Coronary artery (tissue), 2 donors: ENCODE results near the gene VGLL3.

ENCODE experiments used
- DNase-seq: peaks from one replicate; pipeline ENCODE4 v3.0.0-alpha.2; 2017; ENCODE audit warnings: low spot score
- H3K27ac ChIP-seq, 2 donors: fragments of 200-600 bp; sonication (generic); one replicate each; pipeline ENCODE4 v1.5.1; 2016 to 2019
- H3K4me3 ChIP-seq: fragments of 200-600 bp; sonication (generic); 2 replicates; pipeline ENCODE4 v1.5.1; 2016; ENCODE audit warnings: mild to moderate bottlenecking, moderate library complexity
- CTCF ChIP-seq: fragments of 200-600 bp; sonication (generic); IDR thresholded peaks from one replicate; pipeline ENCODE4 v1.5.1; 2019; ENCODE audit warnings: antibody characterized with exemption

Gene VGLL3

GRCh38 chr3:86937306-86937791 is 53.6 kb downstream of the VGLL3 start:
- Histone ChIP-seq H3K27ac (peak overlapping the region in 1 of 2 donors; percentile 71), H3K4me3 (peak overlapping the region; percentile 4)
- TF ChIP-seq CTCF, result no peak
- DNase-seq, result no peak

GRCh38 chr3:86934851-86935250 is 56.1 kb downstream of the VGLL3 start:
- no peak overlapping the region for H3K4me3 ChIP-seq
- no peak overlapping the region for H3K27ac ChIP-seq
- no peak for TF ChIP-seq CTCF
- no peak for DNase-seq

GRCh38 chr3:86930831-86931230 is 60.1 kb downstream of the VGLL3 start:
- DNase-seq, result no peak
- no peak for TF ChIP-seq CTCF
- Histone ChIP-seq H3K27ac (no peak overlapping the region), H3K4me3 (no peak overlapping the region)

GRCh38 chr3:86930181-86930580 is 60.8 kb downstream of the VGLL3 start:
- no peak for TF ChIP-seq CTCF
- Histone ChIP-seq H3K4me3 (no peak overlapping the region), H3K27ac (no peak overlapping the region)
- DNase-seq, result no peak

- no peak overlapping the region for H3K27ac ChIP-seq
- no peak for DNase-seq
- TF ChIP-seq CTCF, result no peak
- H3K4me3 ChIP-seq, result no peak overlapping the region
Observed at GRCh38 chr3:86929046-86929445, 61.9 kb downstream of the VGLL3 start.

- no peak for DNase-seq
- no peak overlapping the region for H3K27ac ChIP-seq
- H3K4me3 ChIP-seq, result no peak overlapping the region
- no peak for TF ChIP-seq CTCF
Observed at GRCh38 chr3:86923071-86923491, 67.9 kb downstream of the VGLL3 start.

- no peak for DNase-seq
- no peak overlapping the region for H3K27ac ChIP-seq
- H3K4me3 ChIP-seq, result no peak overlapping the region
- TF ChIP-seq CTCF, result no peak
Observed at GRCh38 chr3:86921971-86922680, 68.8 kb downstream of the VGLL3 start.
